ENCODE measurements around the gene WNK2. TPM values are rescaled to one million over a fixed set of nuclear protein-coding genes. Genes with fewer than 3 reads are reported as not detected.

Gene WNK2
- total RNA-seq, 1 experiment from 2014 or later, result 8.9 TPM

DNA sequence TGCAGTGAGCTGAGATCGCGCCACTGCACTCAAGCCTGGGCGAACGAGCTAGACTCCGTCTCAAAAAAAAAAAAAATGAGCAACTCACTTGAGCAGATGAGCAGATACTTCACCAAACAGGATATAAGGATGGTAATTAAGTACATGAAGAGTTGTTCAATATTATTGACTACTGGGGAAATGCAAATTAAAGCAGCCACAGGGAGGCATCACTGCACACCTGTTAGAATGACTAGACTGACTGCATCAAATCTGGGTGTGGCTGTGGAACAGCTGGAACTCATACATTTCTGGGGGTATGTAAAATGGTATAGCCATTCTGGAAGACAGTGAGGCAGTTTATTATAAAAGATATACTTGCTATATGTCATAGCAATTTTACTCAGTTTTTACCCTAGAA, 93.0 kb downstream of the WNK2 start:
- DNase-seq (ENCODE audit: low spot score), result no peak
- in situ Hi-C loops (cut with HindIII; ENCODE audit: low sequenced_read_pairs), result no loop called here

- DNase-seq (ENCODE audit: low spot score), result no peak
- in situ Hi-C loops (cut with HindIII; ENCODE audit: low sequenced_read_pairs), result no loop called here
These were observed 94.2 kb downstream of the WNK2 start for GRCh38 chr9:93278144-93278543.

DNA sequence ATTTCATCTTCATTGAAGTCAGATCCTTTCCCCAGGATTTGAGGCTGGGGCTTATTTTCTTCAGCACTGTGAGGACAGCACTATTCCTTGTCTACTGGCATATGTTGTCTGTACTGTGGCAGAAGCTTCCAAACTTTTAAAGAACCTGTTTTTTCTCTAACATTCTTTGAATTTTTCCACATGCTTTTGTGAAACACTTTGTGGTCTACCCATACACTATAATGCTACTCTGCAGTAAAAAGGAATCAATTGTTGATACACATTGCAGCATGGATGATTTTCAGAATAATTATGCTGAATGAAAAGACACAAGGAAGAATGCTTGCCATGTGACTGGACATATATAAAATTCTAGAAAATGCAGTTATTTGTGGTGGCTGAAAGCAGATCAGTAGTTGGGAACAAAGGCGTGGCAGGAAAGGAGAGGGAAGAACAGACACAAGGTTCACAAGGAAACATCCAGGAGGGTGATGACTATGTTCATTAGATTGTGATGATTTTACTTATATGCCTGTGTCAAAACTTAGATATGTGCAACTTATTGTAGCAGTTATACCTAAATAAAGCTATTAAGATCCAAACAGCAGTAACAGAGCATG, 96.8 kb downstream of the WNK2 start:
- in situ Hi-C loops (cut with HindIII; ENCODE audit: low sequenced_read_pairs), result no loop called here
- no peak for DNase-seq (ENCODE audit: low spot score)

DNA sequence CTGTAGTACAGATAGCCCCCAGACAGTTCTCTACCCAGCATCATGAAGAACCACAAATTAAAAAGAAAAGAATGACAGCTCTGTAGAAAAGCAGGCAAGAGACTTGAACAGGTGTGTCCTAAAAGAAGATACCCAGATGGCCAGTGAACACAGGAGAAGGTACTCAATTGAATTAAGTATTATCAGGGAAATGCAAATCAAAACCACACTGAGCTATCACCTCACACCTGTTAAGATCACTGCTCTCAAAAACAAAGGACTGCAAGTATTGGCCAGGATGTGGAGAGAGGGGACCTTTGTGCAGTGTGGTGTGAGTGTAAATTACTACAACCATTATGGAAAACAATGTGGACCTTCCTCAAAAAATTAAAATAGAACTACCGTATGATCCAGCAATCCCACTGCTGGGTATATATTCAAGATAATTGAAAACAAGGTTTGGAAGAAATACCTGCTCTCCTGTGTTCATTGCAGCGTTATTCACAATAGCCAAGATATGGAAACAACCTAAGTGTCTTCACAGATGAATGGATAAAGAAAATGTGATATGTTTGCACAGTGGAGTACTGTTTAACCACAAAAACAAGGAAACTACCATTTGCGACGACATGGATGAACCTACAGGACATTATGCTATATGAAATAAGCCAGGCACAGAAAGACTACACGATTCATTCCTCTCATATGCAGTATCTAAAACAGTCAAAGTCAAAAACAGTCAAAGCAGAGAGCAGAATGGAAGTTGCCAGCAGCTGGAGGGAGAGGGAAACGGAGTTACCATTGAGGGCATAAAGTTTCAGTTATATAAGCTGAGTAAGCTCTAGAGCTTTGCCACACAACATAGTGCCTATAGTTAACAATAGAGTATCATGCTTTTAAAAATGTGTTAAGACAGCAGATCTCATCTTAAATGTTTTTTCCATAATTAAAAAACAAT, 102.6 kb downstream of the WNK2 start:
- in situ Hi-C loops (cut with HindIII; ENCODE audit: low sequenced_read_pairs), result no loop called here

DNA sequence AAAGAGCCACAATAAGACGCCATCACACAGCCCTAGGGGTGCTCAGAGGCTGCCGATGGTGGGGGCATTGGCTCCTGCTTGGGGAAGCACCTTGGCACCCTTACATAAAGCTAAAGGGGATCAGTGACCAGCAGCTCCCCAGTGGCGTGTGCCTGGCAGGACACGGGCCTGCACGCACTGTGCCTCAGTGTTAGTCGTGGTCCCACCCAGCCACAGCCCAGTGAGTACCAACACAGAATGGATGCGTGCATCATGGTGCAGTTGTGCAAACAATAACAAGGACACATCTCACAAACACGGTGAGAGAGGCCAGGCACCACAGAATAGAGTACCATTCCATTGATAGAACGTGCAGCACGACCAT, 103.2 kb downstream of the WNK2 start:
- no peak for DNase-seq (ENCODE audit: low spot score)
- in situ Hi-C loops (cut with HindIII; ENCODE audit: low sequenced_read_pairs), result no loop called here

More for the DNA sequence above, 102.6 kb downstream of the WNK2 start:
- no peak for DNase-seq (ENCODE audit: low spot score)

- in situ Hi-C loops (cut with HindIII; ENCODE audit: low sequenced_read_pairs), result no loop called here
- no peak for DNase-seq (ENCODE audit: low spot score)
These were observed 103.7 kb downstream of the WNK2 start for GRCh38 chr9:93287593-93287992.

- no peak for DNase-seq (ENCODE audit: low spot score)
- in situ Hi-C loops (cut with HindIII; ENCODE audit: low sequenced_read_pairs), result no loop called here
These were observed 104.4 kb downstream of the WNK2 start for GRCh38 chr9:93288341-93288740.

DNA sequence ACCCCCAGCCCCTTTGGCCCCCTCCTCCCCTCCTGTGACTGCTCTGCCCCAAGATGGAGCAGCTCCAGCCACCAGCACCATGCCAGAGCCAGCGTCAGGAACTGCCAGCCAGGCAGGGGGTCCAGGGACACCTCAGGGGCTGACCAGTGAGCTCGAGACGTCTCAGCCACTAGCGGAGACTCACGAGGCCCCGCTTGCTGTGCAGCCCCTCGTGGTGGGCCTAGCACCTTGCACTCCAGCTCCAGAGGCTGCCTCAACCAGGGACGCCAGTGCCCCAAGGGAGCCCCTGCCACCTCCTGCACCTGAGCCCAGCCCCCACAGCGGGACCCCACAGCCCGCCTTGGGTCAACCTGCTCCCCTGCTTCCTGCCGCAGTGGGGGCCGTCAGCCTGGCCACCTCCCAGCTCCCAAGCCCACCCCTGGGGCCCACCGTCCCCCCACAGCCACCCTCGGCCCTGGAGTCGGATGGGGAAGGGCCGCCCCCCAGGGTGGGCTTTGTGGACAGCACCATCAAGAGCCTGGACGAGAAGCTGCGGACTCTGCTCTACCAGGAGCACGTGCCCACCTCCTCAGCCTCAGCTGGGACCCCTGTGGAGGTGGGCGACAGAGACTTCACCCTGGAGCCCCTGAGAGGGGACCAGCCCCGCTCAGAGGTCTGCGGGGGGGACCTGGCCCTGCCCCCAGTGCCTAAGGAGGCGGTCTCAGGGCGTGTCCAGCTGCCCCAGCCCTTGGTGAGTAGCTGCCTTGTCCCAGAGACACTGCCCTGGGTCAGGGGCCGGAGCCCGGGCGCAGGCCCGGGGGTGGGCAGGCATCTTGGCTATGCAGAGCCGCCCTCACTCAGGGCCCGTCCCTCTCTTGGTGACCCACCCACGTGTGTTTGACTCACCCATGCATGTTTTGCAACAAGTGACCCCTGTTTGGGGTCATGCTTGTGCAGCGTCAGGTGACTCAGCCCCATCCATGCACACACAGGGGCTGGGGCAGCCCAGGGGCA, 105.2 kb downstream of the WNK2 start:
- in situ Hi-C loops (cut with HindIII; ENCODE audit: low sequenced_read_pairs), result no loop called here
- no peak for DNase-seq (ENCODE audit: low spot score)

DNA sequence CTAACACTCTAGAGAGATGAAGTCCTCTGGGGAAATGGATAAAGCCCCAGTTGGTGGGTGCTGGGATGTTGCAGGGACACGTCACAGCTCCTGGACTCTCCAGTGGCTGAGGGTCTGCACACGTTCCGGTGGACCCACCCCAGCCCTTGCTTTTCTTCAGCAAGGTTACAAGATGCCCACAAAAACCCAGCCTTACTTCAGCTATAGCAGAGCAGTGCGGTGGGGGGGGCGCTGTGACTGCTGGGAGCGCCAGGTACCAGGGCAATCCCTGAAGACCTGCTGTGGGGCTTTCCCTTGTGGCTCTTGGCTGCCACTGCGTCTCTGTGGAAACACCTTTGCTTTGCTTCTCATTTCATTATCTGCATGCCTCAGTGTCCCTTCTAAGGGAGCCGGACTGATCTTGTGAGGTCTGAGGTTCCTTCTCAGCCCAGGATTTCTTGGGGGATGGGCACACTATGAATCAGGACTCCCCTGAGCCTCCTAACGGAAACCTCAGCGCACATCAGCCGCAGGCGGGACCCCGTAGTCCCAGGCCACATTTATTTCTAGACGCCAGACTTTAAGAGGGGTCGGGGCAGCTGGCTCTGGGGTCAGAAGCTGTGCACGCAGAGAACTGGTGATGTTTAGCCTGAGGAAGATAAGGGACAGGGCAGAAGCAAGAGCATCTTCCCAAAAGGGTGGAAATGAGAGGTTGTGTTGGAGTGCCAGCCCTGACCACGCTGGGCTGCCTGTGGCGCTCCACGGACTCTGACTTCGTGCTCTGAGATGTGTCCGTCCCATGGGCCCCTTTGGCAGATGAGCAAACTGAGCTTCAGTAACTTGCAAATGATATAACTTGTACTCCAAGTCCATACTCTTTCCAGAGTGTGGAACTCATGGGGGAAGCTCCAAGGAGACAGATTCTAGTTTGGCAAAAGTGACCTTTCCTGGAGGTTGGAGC, 106.8 kb downstream of the WNK2 start:
- no peak for DNase-seq (ENCODE audit: low spot score)
- in situ Hi-C loops (cut with HindIII; ENCODE audit: low sequenced_read_pairs), result no loop called here

- no peak for DNase-seq (ENCODE audit: low spot score)
- in situ Hi-C loops (cut with HindIII; ENCODE audit: low sequenced_read_pairs), result no loop called here
These were observed 107.8 kb downstream of the WNK2 start for GRCh38 chr9:93291536-93292287.

DNA sequence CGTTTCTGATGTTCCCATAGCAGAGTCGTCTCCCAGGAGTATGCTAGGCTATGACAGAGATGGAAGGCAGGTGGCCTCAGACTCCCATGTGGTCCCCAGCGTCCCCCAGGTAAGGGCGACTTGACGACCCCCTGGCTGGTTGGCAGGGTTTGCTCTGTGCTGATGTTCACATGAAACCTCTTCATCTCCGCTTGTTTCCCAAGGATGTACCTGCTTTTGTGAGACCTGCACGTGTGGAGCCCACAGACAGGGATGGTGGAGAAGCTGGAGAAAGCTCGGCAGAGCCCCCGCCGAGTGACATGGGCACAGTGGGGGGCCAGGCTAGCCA, 108.3 kb downstream of the WNK2 start:
- in situ Hi-C loops (cut with HindIII; ENCODE audit: low sequenced_read_pairs), result no loop called here
- DNase-seq (ENCODE audit: low spot score), result no peak

DNA sequence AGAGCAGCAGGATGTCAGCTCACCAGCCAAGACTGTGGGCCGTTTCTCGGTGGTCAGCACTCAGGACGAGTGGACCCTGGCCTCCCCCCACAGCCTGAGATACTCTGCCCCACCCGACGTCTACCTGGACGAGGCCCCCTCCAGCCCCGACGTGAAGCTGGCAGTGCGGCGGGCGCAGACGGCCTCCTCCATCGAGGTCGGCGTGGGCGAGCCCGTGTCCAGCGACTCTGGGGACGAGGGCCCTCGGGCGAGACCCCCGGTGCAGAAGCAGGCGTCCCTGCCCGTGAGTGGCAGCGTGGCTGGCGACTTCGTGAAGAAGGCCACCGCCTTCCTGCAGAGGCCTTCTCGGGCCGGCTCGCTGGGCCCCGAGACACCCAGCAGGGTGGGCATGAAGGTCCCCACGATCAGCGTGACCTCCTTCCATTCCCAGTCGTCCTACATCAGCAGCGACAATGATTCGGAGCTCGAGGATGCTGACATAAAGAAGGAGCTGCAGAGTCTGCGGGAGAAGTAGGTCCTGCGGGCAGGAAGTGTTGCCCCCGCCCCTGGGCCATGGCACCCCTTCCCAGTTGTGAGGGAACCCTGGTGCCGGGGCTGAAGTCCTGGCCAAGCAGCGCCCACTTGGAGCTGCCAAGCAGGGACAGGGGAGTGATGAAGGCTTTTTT, 108.9 kb downstream of the WNK2 start:
- in situ Hi-C loops (cut with HindIII; ENCODE audit: low sequenced_read_pairs), result no loop called here
- no peak for DNase-seq (ENCODE audit: low spot score)

DNA sequence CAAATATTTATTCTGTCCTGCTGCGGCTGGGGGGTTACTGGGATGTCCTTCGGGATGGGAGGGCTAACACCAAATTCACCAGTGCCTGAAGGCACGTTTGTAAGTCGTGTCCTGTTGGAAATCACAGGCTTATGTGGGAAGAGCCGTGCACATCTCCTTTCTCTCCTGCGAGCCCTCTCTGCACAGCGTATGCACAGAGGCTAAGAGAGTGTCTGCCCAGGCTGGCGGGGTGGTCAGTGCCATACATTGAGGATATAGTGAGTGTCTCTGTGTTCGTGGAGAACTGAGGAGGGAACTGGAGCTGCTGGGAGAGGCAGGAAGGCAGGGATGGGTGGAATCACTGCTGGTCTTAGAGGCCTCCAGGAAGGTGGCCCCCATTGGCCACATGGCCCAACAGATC, 110.1 kb downstream of the WNK2 start:
- no peak for DNase-seq (ENCODE audit: low spot score)
- in situ Hi-C loops (cut with HindIII; ENCODE audit: low sequenced_read_pairs), result no loop called here

DNA sequence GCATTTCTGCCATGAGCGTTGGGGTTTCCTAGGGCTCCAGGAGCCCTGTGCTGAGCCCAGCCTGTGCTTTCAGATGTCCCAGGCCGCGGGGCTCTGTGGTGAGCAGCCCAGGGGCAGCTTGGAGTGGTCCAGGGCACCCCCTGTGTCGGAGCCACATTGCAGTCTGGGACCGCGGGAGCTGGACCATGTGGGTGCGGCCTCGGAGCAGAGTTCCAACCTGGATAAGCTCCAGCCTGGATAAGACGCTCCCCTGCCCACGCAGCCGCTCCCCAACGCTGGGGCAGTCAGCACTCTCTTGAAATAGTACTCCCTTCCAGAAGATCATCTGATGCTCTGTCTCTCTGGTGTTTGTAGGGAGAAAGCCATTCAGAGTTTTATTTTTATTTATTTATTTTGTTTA, 111.1 kb downstream of the WNK2 start:
- no peak for DNase-seq (ENCODE audit: low spot score)
- in situ Hi-C loops (cut with HindIII; ENCODE audit: low sequenced_read_pairs), result no loop called here

- in situ Hi-C loops (cut with HindIII; ENCODE audit: low sequenced_read_pairs), result no loop called here
- DNase-seq (ENCODE audit: low spot score), result no peak
These were observed 111.6 kb downstream of the WNK2 start for GRCh38 chr9:93295456-93296076.

DNA sequence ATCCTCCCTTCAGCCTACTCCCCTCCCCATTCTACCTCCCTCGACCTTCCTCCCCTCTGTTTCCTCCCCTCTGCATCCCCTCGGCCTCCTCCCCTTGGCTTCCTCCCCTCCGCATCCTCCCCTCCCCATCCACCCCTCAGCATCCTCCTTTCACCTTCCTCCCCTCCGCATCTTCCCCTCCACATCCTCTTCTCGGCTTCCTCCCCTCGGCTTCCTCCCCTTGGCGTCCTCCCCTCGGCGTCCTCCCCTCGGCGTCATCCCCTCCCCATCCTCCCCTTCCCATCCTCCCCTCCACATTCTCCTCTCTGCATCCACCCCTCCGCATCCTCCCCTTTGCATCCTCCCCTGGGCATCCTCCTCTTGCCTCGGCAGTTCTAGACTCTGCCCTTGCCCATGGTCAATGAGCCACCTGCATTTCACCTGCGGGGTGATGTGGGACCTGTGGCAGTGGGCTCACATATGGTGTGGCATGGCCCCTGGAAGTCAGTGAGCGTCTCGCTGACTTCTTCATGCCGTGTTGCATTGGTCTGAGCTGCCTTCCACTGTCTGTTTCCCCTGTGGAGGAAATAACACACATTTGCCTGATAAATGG, 113.0 kb downstream of the WNK2 start:
- in situ Hi-C loops (cut with HindIII; ENCODE audit: low sequenced_read_pairs), result no loop called here
- DNase-seq (ENCODE audit: low spot score), result no peak

Data from G401 (cell line).